ENCODE measurements around the gene WDFY4. TPM values are rescaled to one million over a fixed set of nuclear protein-coding genes. Genes with fewer than 3 reads are reported as not detected.

WDFY4 gene
- total and polyA plus RNA-seq, 9 of the 15 experiments (the other 6 are each of a cell fraction or from before 2014, with no cell fraction given) = 0.01 to 0.02 (median 0.01) TPM; not detected in 6

GRCh38 chr10:48656241-48656913 is 28.3 kb upstream of the WDFY4 start (continued):
- TF ChIP-seq HDAC1 (IDR thresholded peaks at IDR 0.05) = no peak
- TF ChIP-seq RAD21 (CRISPR knock-in tag; conservative IDR thresholded peaks at IDR 0.05 in 1 of 2, IDR thresholded peaks at IDR 0.05 in 1 of 2) = peak; percentile 97
- TF ChIP-seq ZNF766 (CRISPR knock-in tag; conservative IDR thresholded peaks at IDR 0.05) = no peak
- TF ChIP-seq ZNF12 (CRISPR knock-in tag; IDR thresholded peaks at IDR 0.05) = 0 out of 2 replicates have a peak, but pooled peaks have one; percentile 55
- TF ChIP-seq ZNF639 (CRISPR knock-in tag; conservative IDR thresholded peaks at IDR 0.05 in 1 of 2, IDR thresholded peaks at IDR 0.05 in 1 of 2) = no peak
- no peak for TF ChIP-seq POLR2A (conservative IDR thresholded peaks at IDR 0.05)
- no peak for TF ChIP-seq THRAP3 (IDR thresholded peaks at IDR 0.05; ENCODE audit: borderline replicate concordance)
- TF ChIP-seq SRF (CRISPR knock-in tag; IDR thresholded peaks at IDR 0.05) = no peak
- no peak for TF ChIP-seq SIRT6 (IDR thresholded peaks at IDR 0.05; ENCODE audit: low read depth, low read length)
- TF ChIP-seq STAT5B (CRISPR knock-in tag; IDR thresholded peaks at IDR 0.05) = no peak
- TF ChIP-seq FOS (IDR thresholded peaks at IDR 0.05; ENCODE audit: extremely low read depth, insufficient read length) = no peak
- TF ChIP-seq FOXM1 (IDR thresholded peaks at IDR 0.05; ENCODE audit: low read depth) = no peak
- peak; percentile 67; the same call in 1 of the 2 replicates for TF ChIP-seq FOXM1 (CRISPR knock-in tag; IDR thresholded peaks at IDR 0.05; ENCODE audit: low read depth)
- no peak for TF ChIP-seq HOXB6 (CRISPR knock-in tag; IDR thresholded peaks at IDR 0.05; ENCODE audit: borderline replicate concordance)
- TF ChIP-seq ZBED1 (IDR thresholded peaks at IDR 0.05) = 0 out of 2 replicates have a peak, but pooled peaks have one; percentile 52
- TF ChIP-seq TAF1 (IDR thresholded peaks at IDR 0.05; ENCODE audit: control insufficient read depth, extremely low read depth, insufficient read depth, low read length, severe bottlenecking) = no peak
- no peak for TF ChIP-seq PATZ1 (CRISPR knock-in tag; IDR thresholded peaks at IDR 0.05; ENCODE audit: borderline replicate concordance)
- no peak for TF ChIP-seq POLR2G (IDR thresholded peaks at IDR 0.05; ENCODE audit: low read depth, low read length)
- no peak for TF ChIP-seq ARHGAP35 (IDR thresholded peaks at IDR 0.05; ENCODE audit: partially characterized antibody)
- no peak for TF ChIP-seq ZNF280A (IDR thresholded peaks at IDR 0.05; ENCODE audit: low read depth, partially characterized antibody)
- TF ChIP-seq CREB3L1 (IDR thresholded peaks at IDR 0.05; ENCODE audit: borderline replicate concordance, low read depth) = no peak
- TF ChIP-seq ZSCAN32 (CRISPR knock-in tag; IDR thresholded peaks at IDR 0.05) = no peak
